GM12891 (cell line): ENCODE data around the gene TMC4.

Source experiments
- POLR2A ChIP-seq: IDR thresholded peaks from 2 replicates; pipeline ENCODE4 v1.6.1; 2011; ENCODE audit warnings: low read depth, low read length, control low read depth
- POLR2AphosphoS5 ChIP-seq: IDR thresholded peaks from 2 replicates; pipeline ENCODE4 v1.6.1; 2011; ENCODE audit warnings: low read depth, low read length, control low read depth

DNA sequence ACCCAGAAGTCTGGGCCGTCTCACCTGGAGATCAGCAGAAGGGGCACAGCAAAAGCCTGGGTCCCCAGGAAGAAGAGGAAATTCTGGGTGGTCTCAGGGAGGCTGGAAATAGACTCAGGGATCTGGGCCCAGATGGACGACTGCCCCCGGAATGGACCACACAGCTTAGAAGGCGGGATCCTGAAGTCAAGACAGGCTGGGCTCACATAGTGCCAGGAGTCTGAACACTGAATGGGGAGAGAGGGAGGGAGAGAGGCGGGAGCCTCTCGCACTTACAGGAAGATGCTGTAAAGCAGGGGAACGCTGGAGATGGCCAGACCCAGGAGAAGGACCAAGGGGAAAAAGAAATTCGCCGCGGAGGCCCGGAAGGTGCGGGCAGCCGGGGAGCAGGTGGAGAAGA is 12.1 kb downstream of the TMC4 start:
- no peak for TF ChIP-seq POLR2A
- no peak for TF ChIP-seq POLR2AphosphoS5
